ENCODE results near the gene ZNF423.

- TF ChIP-seq POLR2AphosphoS5 (IDR thresholded peaks at IDR 0.05; ENCODE audit: low read depth, low read length) (no peak), TAF1 (IDR thresholded peaks at IDR 0.05; ENCODE audit: low read depth, low read length) (no peak), POLR2A (IDR thresholded peaks at IDR 0.05; ENCODE audit: low read depth, low read length) (no peak), SPI1 (IDR thresholded peaks at IDR 0.05; ENCODE audit: low read depth, low read length) (no peak), PAX5 (IDR thresholded peaks at IDR 0.05; ENCODE audit: insufficient read depth, low read length, severe bottlenecking) (no peak), POU2F2 (IDR thresholded peaks at IDR 0.05; ENCODE audit: low read depth, low read length) (no peak)
These were observed 20.8 kb upstream of the ZNF423 start for GRCh38 chr16:49876716-49877129.

All from GM12891 (cell line).